ENCODE results near the gene NPEPL1.

DNA sequence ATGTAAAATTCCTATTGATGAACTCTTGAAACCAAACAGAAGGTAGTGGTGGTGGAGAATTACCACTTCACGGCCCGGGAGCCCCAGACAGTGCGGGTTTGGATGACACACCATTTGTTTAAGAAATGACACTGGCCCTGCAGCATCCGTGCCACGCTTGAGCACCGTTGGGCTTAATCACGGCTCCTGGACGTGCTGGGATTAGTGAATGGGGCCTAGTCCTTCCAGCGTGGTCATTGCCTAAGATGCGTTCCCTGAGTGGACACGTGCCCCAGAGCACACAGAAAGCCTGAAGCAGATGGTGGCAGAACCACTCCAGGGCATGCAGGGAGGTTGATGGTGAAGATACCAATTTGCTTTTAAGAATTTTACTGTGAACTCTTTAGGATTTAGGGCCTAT lies 27.0 kb upstream of the NPEPL1 start:
- TF ChIP-seq, protein P1, sequence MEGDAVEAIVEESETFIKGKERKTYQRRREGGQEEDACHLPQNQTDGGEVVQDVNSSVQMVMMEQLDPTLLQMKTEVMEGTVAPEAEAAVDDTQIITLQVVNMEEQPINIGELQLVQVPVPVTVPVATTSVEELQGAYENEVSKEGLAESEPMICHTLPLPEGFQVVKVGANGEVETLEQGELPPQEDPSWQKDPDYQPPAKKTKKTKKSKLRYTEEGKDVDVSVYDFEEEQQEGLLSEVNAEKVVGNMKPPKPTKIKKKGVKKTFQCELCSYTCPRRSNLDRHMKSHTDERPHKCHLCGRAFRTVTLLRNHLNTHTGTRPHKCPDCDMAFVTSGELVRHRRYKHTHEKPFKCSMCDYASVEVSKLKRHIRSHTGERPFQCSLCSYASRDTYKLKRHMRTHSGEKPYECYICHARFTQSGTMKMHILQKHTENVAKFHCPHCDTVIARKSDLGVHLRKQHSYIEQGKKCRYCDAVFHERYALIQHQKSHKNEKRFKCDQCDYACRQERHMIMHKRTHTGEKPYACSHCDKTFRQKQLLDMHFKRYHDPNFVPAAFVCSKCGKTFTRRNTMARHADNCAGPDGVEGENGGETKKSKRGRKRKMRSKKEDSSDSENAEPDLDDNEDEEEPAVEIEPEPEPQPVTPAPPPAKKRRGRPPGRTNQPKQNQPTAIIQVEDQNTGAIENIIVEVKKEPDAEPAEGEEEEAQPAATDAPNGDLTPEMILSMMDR (IDR thresholded peaks at IDR 0.05), result no peak
- TF ChIP-seq EP300 (IDR thresholded peaks at IDR 0.05), result no peak
